GM21447 (cell line): ENCODE data around the gene VAV2.

Source experiments
- ATAC-seq: cut with Tn5 transposase; IDR thresholded peaks from one replicate; pipeline ENCODE4 v1.9.1; 2021; ENCODE audit not compliant: unreplicated experiment

Gene VAV2

GRCh38 chr9:133881671-133882381 is 110.3 kb downstream of the VAV2 start:
- ATAC-seq, result no peak

DNA sequence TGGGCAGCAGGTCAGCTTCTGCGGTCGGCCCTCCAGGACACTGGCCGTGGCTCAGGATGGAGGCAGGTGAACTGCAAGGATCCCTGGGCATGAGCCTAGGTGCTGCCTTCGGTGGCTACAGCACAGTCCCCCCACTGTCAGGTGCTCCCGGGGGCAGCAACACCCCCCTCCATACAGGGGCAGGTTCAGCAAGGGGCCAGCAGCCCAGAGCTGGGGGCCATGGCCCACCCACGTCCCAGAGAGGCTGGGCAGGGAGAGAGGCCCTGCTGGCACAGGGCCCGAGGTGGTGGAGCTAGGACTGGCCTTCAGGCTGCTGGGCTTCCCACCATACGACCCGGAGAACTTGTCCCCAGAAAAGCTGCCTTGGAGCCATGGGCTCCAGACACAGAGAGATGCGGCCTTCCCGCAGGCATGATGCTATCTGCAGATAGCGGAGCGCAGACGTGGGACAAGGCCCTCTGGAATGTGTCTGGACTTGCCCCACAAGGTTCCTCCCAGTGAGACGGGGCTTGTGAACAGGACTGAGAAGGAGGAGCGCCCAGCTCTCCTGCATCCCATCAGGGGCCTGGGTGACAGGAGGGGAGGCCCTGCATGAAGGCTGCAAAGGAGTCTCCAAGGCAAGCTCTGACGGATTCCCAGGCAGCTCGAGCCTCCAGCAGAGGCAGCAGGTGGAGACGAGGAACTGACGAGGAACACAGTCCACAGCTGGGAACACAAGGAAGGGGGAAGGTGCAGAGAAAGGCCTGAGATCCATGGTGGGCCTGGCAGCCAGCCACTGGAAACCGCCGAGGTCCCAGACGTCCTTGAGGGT is 111.1 kb downstream of the VAV2 start:
- no peak for ATAC-seq

DNA sequence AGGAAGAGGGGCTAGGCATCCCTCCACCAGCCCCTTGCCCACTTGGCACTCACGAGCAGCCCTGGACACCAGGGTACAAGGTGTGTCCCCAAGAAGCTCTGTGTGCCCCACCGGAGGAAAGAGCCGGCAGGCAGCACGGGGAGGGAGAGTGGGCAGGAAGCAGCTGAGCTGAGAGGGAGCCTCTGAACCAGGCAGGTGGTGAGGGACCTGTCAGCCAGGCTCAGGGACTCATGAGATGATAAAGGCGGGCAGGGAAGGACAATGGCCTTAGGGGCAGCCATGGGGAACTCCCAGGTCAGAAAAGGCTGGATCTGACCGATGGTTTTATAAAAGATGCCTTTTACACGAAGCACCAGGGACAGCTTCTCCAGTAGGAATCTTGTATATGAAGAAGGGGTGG is 112.0 kb downstream of the VAV2 start:
- ATAC-seq, result no peak

- ATAC-seq, result no peak
Measured at GRCh38 chr9:133879615-133880014, 112.5 kb downstream of the VAV2 start.

DNA sequence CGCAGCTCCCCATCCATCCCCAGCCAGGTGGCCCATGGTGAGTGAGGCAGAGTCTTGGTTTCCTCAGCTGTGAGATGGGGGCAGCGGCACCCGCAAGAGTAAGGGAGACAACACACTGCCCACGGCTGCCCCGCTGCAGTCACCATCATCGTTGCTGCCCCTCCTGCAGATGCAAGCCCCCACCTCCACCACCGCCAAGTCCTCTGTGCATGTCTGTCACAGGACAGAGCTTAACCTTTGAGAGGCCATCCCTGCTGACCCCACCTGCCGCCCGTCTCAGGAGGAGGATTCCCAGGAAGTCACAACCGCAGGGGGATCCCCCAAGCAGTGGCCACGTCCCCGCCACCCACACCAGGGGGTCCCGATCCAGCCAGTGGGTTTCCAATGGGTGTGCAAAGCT is 113.7 kb downstream of the VAV2 start:
- no peak for ATAC-seq

- no peak for ATAC-seq
Measured at GRCh38 chr9:133877967-133878366, 114.2 kb downstream of the VAV2 start.

DNA sequence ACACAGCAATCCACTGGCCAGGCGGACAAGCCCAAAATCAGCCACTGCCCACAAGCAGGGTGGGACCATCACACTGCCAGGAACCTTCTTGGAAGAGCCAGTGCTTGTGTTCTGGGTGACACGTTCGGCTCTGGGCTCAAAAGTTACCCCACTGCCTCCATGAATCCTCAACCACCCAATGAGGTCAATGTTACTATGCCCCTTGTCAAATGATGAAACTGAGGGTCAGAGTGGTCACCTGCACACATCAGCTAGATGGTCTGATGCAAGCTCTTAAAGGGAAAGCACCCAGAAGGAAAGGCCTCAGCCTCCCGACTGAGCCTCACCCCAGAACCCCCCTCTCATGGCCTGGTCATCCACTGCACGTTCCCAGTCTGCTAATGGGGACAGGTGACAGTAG is 114.8 kb downstream of the VAV2 start:
- no peak for ATAC-seq

GRCh38 chr9:133876836-133877235 is 115.3 kb downstream of the VAV2 start:
- no peak for ATAC-seq

DNA sequence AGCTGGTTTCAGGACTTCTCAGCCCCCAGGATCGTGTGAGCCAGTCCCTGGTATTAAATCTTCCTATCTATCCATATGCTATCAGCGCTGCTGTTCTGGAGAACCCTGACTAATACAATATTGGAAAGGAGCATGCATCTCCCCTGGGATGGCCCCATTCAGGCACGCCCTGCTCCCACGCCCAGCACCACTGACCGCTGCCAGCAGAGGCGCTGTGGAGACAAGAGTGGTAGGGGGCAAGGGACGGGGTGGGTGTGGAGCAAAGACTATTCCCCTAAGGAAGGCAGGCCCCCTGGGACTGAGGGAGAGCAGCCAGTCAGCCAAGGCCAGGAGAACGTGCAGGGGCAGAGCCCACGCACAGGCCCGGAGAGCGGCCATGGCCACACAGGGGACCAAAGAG is 116.0 kb downstream of the VAV2 start:
- no peak for ATAC-seq

DNA sequence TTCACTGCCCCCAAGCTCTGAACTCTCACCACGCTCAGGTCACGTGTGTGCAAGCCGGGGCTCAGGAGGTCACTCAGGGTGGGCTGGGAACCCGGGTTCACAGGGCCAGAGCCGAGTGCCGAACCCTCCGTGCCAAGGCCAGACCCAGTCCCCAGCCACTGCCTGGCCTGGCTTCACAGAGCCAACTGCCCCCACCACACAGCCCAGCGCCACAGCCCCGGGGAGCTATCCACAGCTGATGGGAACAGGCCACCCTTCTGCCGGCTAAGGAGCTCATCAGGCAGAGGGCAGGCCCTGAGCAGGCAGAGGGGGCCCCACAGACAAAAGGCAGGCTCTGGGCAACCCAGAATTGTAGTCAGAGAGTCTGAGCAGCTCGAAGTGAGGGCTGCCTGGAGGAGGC is 117.0 kb downstream of the VAV2 start:
- ATAC-seq, result no peak

GRCh38 chr9:133874659-133875058 is 117.5 kb downstream of the VAV2 start:
- ATAC-seq, result no peak

GRCh38 chr9:133874060-133874657 is 118.0 kb downstream of the VAV2 start:
- no peak for ATAC-seq

DNA sequence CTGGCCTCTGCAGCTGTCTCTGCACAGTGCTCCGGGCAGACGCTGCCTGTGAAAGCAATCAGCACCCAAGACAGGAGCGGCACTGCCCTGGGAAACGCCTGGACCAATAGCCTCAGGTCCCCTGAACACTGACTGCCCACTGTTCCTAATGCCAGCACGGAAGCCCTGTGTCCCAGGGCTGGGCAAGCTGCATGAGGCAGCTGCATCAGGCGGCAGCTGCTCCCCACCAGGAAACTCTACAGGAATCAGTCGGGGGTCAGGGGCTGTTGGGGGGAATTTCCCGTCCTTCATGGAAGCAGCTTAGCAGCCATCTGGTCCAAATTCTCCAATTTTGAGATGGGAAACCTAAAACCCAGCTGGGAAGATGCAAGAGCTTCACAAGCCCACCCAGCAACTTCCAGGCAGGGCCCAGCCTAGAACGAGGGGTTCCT is 118.6 kb downstream of the VAV2 start:
- no peak for ATAC-seq

DNA sequence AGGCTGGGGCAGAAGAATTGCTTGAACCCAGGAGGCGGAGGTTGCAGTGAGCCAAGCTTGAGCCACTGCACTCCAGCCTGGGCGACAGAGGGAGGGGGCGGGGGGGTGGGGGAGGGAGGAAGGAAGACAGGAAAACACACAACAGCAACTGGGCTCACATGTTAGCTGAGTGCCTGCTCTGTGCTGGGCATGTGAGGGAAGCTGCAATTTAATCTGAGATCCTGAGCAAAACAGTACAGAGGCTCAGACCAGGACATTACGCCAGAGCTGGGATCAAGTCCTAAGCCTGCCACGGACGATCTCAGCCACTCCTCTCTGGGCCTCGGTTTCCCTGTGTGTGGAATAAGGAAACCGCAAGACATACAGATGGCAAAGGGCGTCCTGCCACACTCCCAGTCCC is 119.1 kb downstream of the VAV2 start:
- no peak for ATAC-seq

DNA sequence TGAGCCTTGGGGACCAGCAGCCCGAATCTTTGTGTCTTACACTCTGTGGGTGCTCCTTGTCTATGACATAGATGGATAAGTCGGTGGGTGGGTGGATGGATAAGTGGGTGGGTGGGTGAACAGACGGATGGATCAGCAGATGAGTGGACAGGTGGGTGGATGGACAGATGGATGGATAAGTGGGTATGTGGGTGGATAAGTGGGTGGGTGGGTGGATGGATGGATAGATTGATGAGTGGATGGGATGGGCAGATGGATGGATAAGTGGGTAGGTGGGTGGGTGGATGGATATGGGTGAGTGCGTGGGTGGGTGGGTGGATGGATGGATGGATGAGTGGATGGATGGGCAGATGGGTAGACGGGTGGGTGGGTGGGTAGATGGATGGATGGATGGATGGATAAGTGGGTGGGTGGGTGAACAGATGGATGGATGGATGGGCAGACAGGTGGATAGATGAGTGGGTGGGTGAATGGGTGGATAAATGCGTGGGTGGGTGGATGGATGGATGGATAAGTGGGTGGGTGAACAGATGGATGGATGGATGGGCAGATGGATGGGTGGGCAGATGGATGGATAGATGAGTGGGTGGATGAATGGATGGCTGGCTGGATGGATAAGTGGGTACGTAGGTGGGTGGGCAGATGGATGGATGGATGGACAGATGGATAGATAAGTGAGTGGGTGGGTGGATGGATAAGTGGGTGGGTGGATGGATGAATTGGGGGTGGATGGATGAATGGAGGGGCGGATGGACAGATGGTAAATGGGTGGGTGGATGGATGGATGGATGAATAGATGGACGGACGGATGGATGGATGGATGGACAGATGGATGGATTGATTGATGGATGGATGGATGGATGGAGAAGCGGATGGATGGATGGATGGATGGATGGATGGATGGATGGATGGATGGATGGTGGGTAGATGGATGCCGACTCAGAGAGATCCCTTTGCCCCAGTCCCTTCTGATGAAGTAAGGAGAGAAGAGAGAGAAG is 121.2 kb downstream of the VAV2 start:
- ATAC-seq, result no peak

DNA sequence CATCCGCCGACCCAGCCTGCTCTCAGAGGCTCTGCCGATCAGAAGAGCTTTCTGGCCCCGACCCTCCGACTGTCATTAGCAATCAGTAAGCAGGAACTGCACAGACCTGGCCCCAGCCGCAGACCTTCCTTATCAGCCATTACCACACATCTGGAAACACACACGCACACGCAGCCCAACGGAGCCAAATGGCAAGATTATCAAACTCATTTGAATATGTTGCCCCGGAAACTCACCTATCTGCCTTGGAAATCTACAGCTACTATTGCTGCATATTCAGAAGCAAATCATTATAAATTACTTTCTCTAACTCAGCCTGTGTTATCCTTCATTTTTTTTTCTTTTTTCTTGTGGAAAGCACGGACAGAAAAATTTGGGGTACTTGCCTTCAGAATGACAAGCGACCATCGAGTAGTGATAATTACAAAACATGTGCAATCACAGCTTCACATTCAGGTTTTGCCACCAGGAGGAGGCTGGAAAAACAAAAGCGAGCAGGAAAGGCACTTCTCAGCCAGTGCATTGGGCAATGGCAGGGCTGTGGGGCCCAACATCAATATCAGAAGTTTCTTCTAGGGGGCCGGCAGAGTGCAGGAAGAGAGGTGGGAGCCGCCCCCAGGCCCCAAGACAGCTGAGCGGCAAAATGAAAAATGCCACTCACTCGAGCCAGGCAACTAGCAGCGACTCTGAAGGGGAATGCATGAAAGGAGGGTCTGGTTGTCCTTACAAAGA is 122.3 kb downstream of the VAV2 start:
- no peak for ATAC-seq

GRCh38 chr9:133868203-133868602 is 123.9 kb downstream of the VAV2 start:
- ATAC-seq, result no peak

GRCh38 chr9:133866946-133867345 is 125.2 kb downstream of the VAV2 start:
- no peak for ATAC-seq

GRCh38 chr9:133864011-133864410 is 128.1 kb downstream of the VAV2 start:
- no peak for ATAC-seq

- no peak for ATAC-seq
Measured at GRCh38 chr9:133863257-133863592, 128.9 kb downstream of the VAV2 start.
